ENCODE data around the gene HYLS1.

DNA sequence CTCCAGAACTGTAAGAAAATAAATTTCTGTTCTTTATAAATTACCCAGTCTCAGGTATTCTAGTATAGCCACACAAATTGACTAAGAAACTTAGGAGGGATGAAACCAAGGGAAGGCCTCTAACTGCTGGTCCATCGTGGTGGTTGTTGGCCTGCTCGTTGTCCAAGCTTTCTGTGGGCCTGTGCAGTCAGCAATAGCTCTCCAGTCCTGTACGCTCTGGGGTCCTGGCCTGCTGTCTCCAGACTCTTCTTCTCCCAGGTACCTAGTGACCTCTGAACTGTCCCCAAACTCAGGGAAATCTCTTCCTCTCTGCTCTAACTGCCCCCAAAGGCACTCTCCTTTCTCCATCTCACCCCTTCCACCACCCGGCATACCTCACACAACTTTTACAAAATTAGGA lies 52.7 kb downstream of the HYLS1 start:
- TF ChIP-seq POLR2A (IDR thresholded peaks at IDR 0.05) = no peak
- TF ChIP-seq, protein P1, sequence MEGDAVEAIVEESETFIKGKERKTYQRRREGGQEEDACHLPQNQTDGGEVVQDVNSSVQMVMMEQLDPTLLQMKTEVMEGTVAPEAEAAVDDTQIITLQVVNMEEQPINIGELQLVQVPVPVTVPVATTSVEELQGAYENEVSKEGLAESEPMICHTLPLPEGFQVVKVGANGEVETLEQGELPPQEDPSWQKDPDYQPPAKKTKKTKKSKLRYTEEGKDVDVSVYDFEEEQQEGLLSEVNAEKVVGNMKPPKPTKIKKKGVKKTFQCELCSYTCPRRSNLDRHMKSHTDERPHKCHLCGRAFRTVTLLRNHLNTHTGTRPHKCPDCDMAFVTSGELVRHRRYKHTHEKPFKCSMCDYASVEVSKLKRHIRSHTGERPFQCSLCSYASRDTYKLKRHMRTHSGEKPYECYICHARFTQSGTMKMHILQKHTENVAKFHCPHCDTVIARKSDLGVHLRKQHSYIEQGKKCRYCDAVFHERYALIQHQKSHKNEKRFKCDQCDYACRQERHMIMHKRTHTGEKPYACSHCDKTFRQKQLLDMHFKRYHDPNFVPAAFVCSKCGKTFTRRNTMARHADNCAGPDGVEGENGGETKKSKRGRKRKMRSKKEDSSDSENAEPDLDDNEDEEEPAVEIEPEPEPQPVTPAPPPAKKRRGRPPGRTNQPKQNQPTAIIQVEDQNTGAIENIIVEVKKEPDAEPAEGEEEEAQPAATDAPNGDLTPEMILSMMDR (IDR thresholded peaks at IDR 0.05 in 8 of 11, conservative IDR thresholded peaks at IDR 0.05 in 3 of 11) = no peak

All from spleen (tissue), 7 donors.